OCI-LY3 (cell line): ENCODE results near the gene KRT4.

Source experiments
- H2AFZ ChIP-seq: fragments of 200-600, 300-600 bp; shearing (Covaris generic); 2 replicates; pipeline ENCODE4 v1.6.0; 2014; ENCODE audit warnings: antibody characterized with exemption, low read depth, low read length
- H3K27ac ChIP-seq: fragments of 200-600, 300-600 bp; sonication (generic); 2 replicates; pipeline ENCODE4 v1.5.1; 2014; ENCODE audit warnings: mild to moderate bottlenecking, low read length, moderate library complexity, mixed read lengths
- H3K27me3 ChIP-seq: fragments of 200-600, 300-600 bp; sonication (generic); 2 replicates; pipeline ENCODE4 v1.6.1; 2014; ENCODE audit warnings: low read depth, low read length, mixed read lengths
- H3K36me3 ChIP-seq: fragments of 200-600, 300-600 bp; sonication (generic); replicated peaks from 2 replicates; pipeline ENCODE3; 2014; ENCODE audit warnings: low read depth, low read length, mixed read lengths
- H3K4me1 ChIP-seq: fragments of 300-600, 200-600 bp; sonication (generic); 2 replicates; pipeline ENCODE4 v1.6.1; 2014; ENCODE audit warnings: low read length, mixed read lengths
- H3K4me2 ChIP-seq: fragments of 200-600, 300-600 bp; sonication (generic); 2 replicates; pipeline ENCODE4 v1.6.1; 2014; ENCODE audit warnings: low read length, mixed read lengths
- H3K4me3 ChIP-seq: fragments of 300-600, 200-600 bp; sonication (generic); 2 replicates; pipeline ENCODE4 v1.5.1; 2014; ENCODE audit warnings: antibody characterized with exemption, mild to moderate bottlenecking, low read length, moderate library complexity
- H3K79me2 ChIP-seq: fragments of 300-600, 200-600 bp; shearing (Covaris generic); 2 replicates; pipeline ENCODE4 v1.6.1; 2014; ENCODE audit warnings: mild to moderate bottlenecking, low read length, mixed read lengths
- H3K9ac ChIP-seq: fragments of 300-600, 200-600 bp; shearing (Covaris generic); 2 replicates; pipeline ENCODE4 v1.6.0; 2014; ENCODE audit warnings: mild to moderate bottlenecking, low read length, moderate library complexity
- H3K9me3 ChIP-seq: fragments of 200-600, 300-600 bp; shearing (Covaris generic); 2 replicates; pipeline ENCODE4 v1.6.1; 2014; ENCODE audit warnings: low read length, mixed read lengths; ENCODE audit not compliant: insufficient read depth
- H4K20me1 ChIP-seq: fragments of 200-600, 300-600 bp; sonication (generic); 2 replicates; pipeline ENCODE4 v1.6.1; 2016; ENCODE audit warnings: low read length, mixed read lengths; ENCODE audit not compliant: insufficient read depth
- CTCF ChIP-seq: fragments of 200-600, 300-600 bp; sonication (generic); IDR thresholded peaks from 2 replicates; pipeline ENCODE4 v1.5.1; 2014; ENCODE audit warnings: antibody characterized with exemption, low read length, low read depth
- EZH2phosphoT487 ChIP-seq: fragments of 200-600 bp; shearing (Covaris generic); IDR thresholded peaks from 2 replicates; pipeline ENCODE4 v1.6.1; 2018; ENCODE audit warnings: antibody characterized with exemption, mixed run types, low read depth

The KRT4 gene

GRCh38 chr12:52835271-52836041 is 21.5 kb upstream of the KRT4 start:
- no peaks in the 10 kb centered on the region for H4K20me1 ChIP-seq
- H3K27me3 ChIP-seq = peaks cover 33% of the 10 kb centered on the region
- H3K9me3 ChIP-seq = no peaks in the 10 kb centered on the region
- H3K4me3 ChIP-seq = no peak overlapping the region
- no peak for TF ChIP-seq CTCF
- TF ChIP-seq EZH2phosphoT487 = no peak
- no peak overlapping the region for H3K27ac ChIP-seq
- H3K4me1 ChIP-seq = peaks cover 6% of the 10 kb centered on the region
- H3K79me2 ChIP-seq = no peaks in the 10 kb centered on the region
- H3K9ac ChIP-seq = no peak overlapping the region
- no peak overlapping the region for H3K4me2 ChIP-seq
- H2AFZ ChIP-seq = no peak overlapping the region
- H3K36me3 ChIP-seq = no peaks in the 10 kb centered on the region

- Histone ChIP-seq H3K4me2 (no peak overlapping the region), H3K4me1 (peaks cover 6% of the 10 kb centered on the region), H2AFZ (no peak overlapping the region), H3K9me3 (no peaks in the 10 kb centered on the region), H4K20me1 (no peaks in the 10 kb centered on the region), H3K27ac (no peak overlapping the region), H3K9ac (no peak overlapping the region), H3K4me3 (no peak overlapping the region), H3K36me3 (no peaks in the 10 kb centered on the region), H3K27me3 (peaks cover 36% of the 10 kb centered on the region), H3K79me2 (no peaks in the 10 kb centered on the region)
- TF ChIP-seq CTCF (no peak), EZH2phosphoT487 (no peak)
Observed at GRCh38 chr12:52834727-52835001, 20.7 kb upstream of the KRT4 start.

GRCh38 chr12:52833922-52834726 is 20.2 kb upstream of the KRT4 start, which contains the start of gene KRT79:
KRT79 (minus strand) TSS chr12:52834311; CDS start chr12:52834260, 51 bp downstream.
- no peak for TF ChIP-seq EZH2phosphoT487
- TF ChIP-seq CTCF = no peak
- Histone ChIP-seq H2AFZ (no peak within 1 kb of the TSS), H3K4me2 (no peak within 1 kb of the TSS), H3K79me2 (no peaks in the 10 kb centered on the region), H3K27me3 (peaks cover 36% of the 10 kb centered on the region), H3K4me1 (peaks cover 6% of the 10 kb centered on the region), H3K27ac (no peak within 1 kb of the TSS), H3K36me3 (no peaks in the 10 kb centered on the region), H3K9me3 (no peaks in the 10 kb centered on the region), H4K20me1 (no peaks in the 10 kb centered on the region), H3K9ac (no peak within 1 kb of the TSS), H3K4me3 (no peak within 1 kb of the TSS)
